HG03025 (cell line): Measurements from ENCODE around the gene LDLRAD4.

Experiments
- ATAC-seq: cut with Tn5 transposase; IDR thresholded peaks from one replicate; pipeline ENCODE4 v1.9.1; 2021; ENCODE audit warnings: mild to moderate bottlenecking, moderate library complexity; ENCODE audit not compliant: unreplicated experiment, low FRiP score

LDLRAD4 gene

GRCh38 chr18:13518382-13518781 lies 299.8 kb downstream of the LDLRAD4 start:
- ATAC-seq: no peak

- no peak for ATAC-seq
Measured at GRCh38 chr18:13520306-13520705, 301.7 kb downstream of the LDLRAD4 start.

- no peak for ATAC-seq
Measured at GRCh38 chr18:13520741-13521140, 302.2 kb downstream of the LDLRAD4 start.

- ATAC-seq: no peak
Measured at GRCh38 chr18:13521418-13521817, 302.9 kb downstream of the LDLRAD4 start.

- ATAC-seq: no peak
Measured at GRCh38 chr18:13522256-13522655, 303.7 kb downstream of the LDLRAD4 start.

- no peak for ATAC-seq
Measured at GRCh38 chr18:13522861-13523660, 304.5 kb downstream of the LDLRAD4 start.

GRCh38 chr18:13524054-13524453 lies 305.5 kb downstream of the LDLRAD4 start:
- ATAC-seq: no peak

- no peak for ATAC-seq
Measured at GRCh38 chr18:13524811-13525210, 306.3 kb downstream of the LDLRAD4 start.

- ATAC-seq: no peak
Measured at GRCh38 chr18:13525381-13526029, 306.9 kb downstream of the LDLRAD4 start.

GRCh38 chr18:13526519-13526918 lies 308.0 kb downstream of the LDLRAD4 start:
- no peak for ATAC-seq

- no peak for ATAC-seq
Measured at GRCh38 chr18:13527256-13527655, 308.7 kb downstream of the LDLRAD4 start.

GRCh38 chr18:13527730-13528129 lies 309.2 kb downstream of the LDLRAD4 start:
- ATAC-seq: no peak

- no peak for ATAC-seq
Measured at GRCh38 chr18:13528739-13529392, 310.3 kb downstream of the LDLRAD4 start.

- ATAC-seq: no peak
Measured at GRCh38 chr18:13530033-13530878, 311.7 kb downstream of the LDLRAD4 start.

GRCh38 chr18:13530879-13531387 lies 312.4 kb downstream of the LDLRAD4 start:
- no peak for ATAC-seq

GRCh38 chr18:13531681-13532325 lies 313.2 kb downstream of the LDLRAD4 start:
- no peak for ATAC-seq

GRCh38 chr18:13532406-13533075 lies 314.0 kb downstream of the LDLRAD4 start:
- ATAC-seq: no peak

GRCh38 chr18:13534631-13535030 lies 316.1 kb downstream of the LDLRAD4 start:
- no peak for ATAC-seq

GRCh38 chr18:13536578-13536977 lies 318.0 kb downstream of the LDLRAD4 start:
- no peak for ATAC-seq
